Thyroid gland (tissue), 4 donors: ENCODE data around the gene FBXO17. TPM values are rescaled to one million over a fixed set of nuclear protein-coding genes. Genes with fewer than 3 reads are reported as not detected.
"Not testable (repeated sequence)": the region's sequence is repeated elsewhere in the genome, so short reads cannot be mapped to it uniquely, and the experiment has no call there.

Source experiments
- DNase-seq, 2 donors: peaks; one replicate each; pipeline ENCODE4 v3.0.0-alpha.2; 2019
- H3K27ac ChIP-seq, 3 donors: fragments of 200-600 bp; sonication (generic); 1 replicate in 2 of 3; 2 replicates in 1 of 3; pipeline ENCODE4 v1.5.1; 2016 to 2019; ENCODE audit warnings: mild to moderate bottlenecking in 1 of 3, moderate library complexity in 1 of 3
- H3K27me3 ChIP-seq: fragments of 200-600 bp; sonication (generic); one replicate; pipeline ENCODE4 v1.5.1; 2019
- H3K36me3 ChIP-seq, 2 donors: fragments of 200-600 bp; sonication (generic); one replicate each; pipeline ENCODE4 v1.5.1; 2016 to 2019
- H3K4me1 ChIP-seq, 2 donors: fragments of 200-600 bp; sonication (generic); one replicate each; pipeline ENCODE4 v1.5.1; 2017 to 2019
- H3K4me3 ChIP-seq, 3 donors: fragments of 200-600 bp; sonication (generic); replicated peaks in 1 of 3; 1 replicate in 2 of 3; 2 replicates in 1 of 3; pipeline ENCODE4 v1.5.1; 2016; ENCODE audit warnings: mild to moderate bottlenecking in 1 of 3
- H3K9me3 ChIP-seq: fragments of 200-600 bp; sonication (generic); one replicate; pipeline ENCODE4 v1.5.1; 2017
- POLR2A ChIP-seq, 2 donors: fragments of 450-650 bp; IDR thresholded peaks; one replicate each; pipeline ENCODE4 v1.6.1; 2017; ENCODE audit warnings: antibody characterized with exemption in 2 of 2, mild to moderate bottlenecking in 2 of 2, moderate library complexity in 1 of 2
- WGBS, 2 donors: methylation state at CpG; one replicate each; pipeline ENCODE4 v1.1.5; 2017; 5-methylcytosine and 5-hydroxymethylcytosine counted together
- intact Hi-C: fragments of 100-400 bp; cut with DNase I; formaldehyde crosslinking; loops from one replicate; pipeline ENCODE4 v1.15.1; 2023
- total RNA-seq, 4 donors: library from RNA; depleted of rRNA; stranded (reverse); fragments of >200 nt; gene quantifications; one replicate each; pipeline ENCODE4 v1.2.3, GENCODE V29; 2016
- TF ChIP-seq, protein P1 (sequence below), 6 experiments: fragments of 200-600 bp in 3 of 6; fragments of 450-650 bp in 3 of 6; sonication (generic) in 3 of 6; IDR thresholded peaks; one replicate each; pipeline ENCODE4 v1.5.1; 2016 to 2019; ENCODE audit warnings: antibody characterized with exemption in 6 of 6, mild to moderate bottlenecking in 2 of 6, inconsistent platforms in 1 of 6, moderate library complexity in 1 of 6

FBXO17 gene
- total RNA-seq, 4 donors from 2014 or later: 4.3 to 18.0 (median 8.1) TPM

DNA sequence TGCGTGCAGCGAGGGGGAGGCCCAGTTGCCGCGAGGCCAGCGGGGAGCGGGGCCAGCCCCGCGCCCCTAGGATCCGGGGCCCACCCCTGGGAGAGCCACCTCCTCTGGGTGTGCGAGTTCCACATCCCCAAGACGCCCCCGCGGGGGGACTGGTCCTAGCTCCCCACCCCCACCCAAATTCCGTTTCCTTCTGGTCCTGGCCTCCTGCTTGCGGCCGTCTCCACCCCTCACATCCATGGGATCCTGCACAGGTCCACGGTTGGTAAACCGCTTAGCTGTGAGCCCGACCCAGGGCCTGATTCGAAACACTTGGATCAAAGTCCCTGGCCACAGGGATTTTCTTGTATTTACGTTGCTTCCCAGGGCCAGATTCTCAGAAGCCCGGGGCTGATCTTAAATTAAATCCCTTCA lies 324 bp upstream of the FBXO17 start:
- H3K27me3 ChIP-seq: peaks cover 5% of the 10 kb centered on the region
- H3K36me3 ChIP-seq: no peaks in the 10 kb centered on the region
- no peak for DNase-seq
- H3K4me3 ChIP-seq: peak overlapping the region in 1 of 3 donors; percentile 41
- no peaks in the 10 kb centered on the region for H3K9me3 ChIP-seq
- H3K4me1 ChIP-seq: peaks cover 0 to 7% of the 10 kb centered on the region in 2 donors
- WGBS, 2 donors: 8 to 9% methylated on average over 6 to 20 of the region's 22 CpGs
- no peak for TF ChIP-seq POLR2A (IDR thresholded peaks at IDR 0.05)
- TF ChIP-seq, protein P1, sequence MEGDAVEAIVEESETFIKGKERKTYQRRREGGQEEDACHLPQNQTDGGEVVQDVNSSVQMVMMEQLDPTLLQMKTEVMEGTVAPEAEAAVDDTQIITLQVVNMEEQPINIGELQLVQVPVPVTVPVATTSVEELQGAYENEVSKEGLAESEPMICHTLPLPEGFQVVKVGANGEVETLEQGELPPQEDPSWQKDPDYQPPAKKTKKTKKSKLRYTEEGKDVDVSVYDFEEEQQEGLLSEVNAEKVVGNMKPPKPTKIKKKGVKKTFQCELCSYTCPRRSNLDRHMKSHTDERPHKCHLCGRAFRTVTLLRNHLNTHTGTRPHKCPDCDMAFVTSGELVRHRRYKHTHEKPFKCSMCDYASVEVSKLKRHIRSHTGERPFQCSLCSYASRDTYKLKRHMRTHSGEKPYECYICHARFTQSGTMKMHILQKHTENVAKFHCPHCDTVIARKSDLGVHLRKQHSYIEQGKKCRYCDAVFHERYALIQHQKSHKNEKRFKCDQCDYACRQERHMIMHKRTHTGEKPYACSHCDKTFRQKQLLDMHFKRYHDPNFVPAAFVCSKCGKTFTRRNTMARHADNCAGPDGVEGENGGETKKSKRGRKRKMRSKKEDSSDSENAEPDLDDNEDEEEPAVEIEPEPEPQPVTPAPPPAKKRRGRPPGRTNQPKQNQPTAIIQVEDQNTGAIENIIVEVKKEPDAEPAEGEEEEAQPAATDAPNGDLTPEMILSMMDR (IDR thresholded peaks at IDR 0.05): no peak
- peak overlapping the region in 2 of 3 donors; percentile 65 to 73 for H3K27ac ChIP-seq
- intact Hi-C loops: no loop called here

DNA sequence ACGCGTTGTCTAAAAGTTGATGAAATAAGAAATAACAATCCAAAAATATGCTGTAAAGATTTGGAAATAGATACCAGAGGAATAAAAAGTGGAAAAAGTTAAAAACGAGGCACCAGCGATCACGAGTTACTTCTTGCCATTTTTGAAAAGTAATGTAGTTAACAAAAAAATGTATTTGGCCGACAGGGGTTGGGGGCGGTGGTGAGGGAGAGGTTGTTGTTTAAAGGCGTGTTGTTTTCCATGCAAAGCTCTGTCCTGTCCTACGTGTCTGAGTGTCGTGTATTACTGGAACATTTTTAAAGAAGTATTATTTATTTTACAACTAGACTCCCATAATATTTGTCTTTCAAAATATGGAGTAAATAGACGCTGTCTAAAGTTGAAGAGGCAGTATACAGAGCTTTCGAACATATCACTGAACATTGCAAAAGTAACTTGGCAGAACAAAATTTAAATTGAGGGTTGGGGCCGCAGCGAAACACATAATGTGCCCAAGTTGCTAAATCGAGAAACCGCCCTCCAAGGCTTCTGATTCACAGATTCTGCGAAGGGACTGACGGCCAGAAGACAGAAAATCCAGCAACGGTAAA lies 823 bp downstream of the FBXO17 start:
- DNase-seq: peak in 1 of 2 donors; percentile 6
- 54 to 68% methylated on average over 19 of the region's 19 CpGs for WGBS, 2 donors
- TF ChIP-seq POLR2A (IDR thresholded peaks at IDR 0.05): no peak
- TF ChIP-seq, protein P1 (IDR thresholded peaks at IDR 0.05): no peak
- intact Hi-C loops: no loop called here
- H3K4me1 ChIP-seq: peaks cover 0 to 7% of the 10 kb centered on the region in 2 donors
- no peaks in the 10 kb centered on the region for H3K36me3 ChIP-seq
- peak overlapping the region in 1 of 3 donors; percentile 41 for H3K4me3 ChIP-seq
- H3K27ac ChIP-seq: peak overlapping the region in 1 of 3 donors; percentile 65
- no peaks in the 10 kb centered on the region for H3K9me3 ChIP-seq
- H3K27me3 ChIP-seq: peaks cover 5% of the 10 kb centered on the region

DNA sequence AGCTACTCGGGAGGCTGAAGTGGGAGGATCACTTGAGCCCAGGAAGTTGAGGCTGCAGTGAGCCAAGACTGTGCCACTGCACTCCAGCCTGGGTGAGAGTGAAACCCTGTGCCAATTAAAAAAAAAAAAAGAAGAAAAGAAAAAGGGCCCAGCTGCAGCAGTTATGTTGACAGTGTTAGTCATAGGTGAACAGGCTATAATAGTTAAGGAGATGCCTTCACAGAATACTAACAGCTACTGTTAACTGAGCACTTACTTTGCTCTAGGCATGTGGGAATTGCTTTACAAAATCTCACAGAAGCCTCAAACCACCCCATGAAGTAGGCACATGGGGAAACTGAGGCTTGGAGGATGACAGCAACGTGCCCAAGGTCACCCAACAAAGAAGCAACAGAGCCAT lies 3.9 kb downstream of the FBXO17 start:
- Histone ChIP-seq H3K27ac (no peak overlapping the region), H3K27me3 (peaks cover 5% of the 10 kb centered on the region), H3K9me3 (no peaks in the 10 kb centered on the region), H3K4me3 (no peak overlapping the region), H3K4me1 (peaks cover 0 to 7% of the 10 kb centered on the region in 2 donors), H3K36me3 (no peaks in the 10 kb centered on the region)
- TF ChIP-seq, protein P1 (IDR thresholded peaks at IDR 0.05): no peak
- TF ChIP-seq POLR2A (IDR thresholded peaks at IDR 0.05): no peak
- intact Hi-C loops: no loop called here
- WGBS, 2 donors: 82 to 98% methylated on average over 2 of the region's 2 CpGs
- no peak for DNase-seq

DNA sequence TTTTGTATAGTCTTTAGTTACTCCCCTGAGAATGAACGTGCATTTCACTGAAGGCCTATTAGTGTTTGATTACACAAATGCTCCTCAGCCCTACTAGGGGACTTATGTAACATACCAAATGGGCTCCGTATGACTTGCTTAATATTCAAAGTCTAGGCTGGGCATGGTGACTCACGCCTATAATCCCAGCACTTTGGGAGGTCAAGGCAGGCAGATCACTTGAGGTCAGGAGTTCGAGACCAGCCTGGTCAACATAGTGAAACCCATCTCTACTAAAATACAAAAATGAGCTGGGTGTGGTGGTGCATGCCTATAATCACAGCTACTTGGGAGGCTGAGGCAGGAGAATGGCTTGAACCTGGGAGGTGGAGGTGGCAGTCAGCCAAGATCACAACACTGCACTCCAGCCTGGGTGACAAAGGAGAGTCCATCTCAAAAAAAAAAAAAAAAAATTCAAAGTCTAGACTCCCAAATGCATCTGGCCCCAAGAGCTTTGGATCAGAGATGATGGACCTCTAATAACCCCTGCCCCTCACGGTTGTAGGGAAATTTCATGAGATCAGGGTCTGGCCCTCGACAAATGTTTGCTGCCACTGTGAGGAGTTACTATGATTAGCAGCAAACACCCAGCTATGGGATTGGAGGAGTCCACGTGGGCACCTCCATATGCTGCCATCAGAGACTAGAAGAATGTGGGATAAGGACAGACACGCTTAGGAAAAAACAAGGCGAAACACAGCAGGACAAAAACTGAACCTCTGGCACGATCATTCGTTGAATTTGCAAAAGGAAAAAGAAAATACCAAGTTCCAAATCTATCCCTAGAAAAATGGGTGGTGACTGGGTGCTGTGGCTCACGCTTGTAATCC lies 4.6 kb downstream of the FBXO17 start:
- TF ChIP-seq, protein P1 (IDR thresholded peaks at IDR 0.05): no peak
- no peak for TF ChIP-seq POLR2A (IDR thresholded peaks at IDR 0.05)
- Histone ChIP-seq H3K9me3 (no peaks in the 10 kb centered on the region), H3K4me3 (no peak overlapping the region), H3K4me1 (peaks cover 0 to 7% of the 10 kb centered on the region in 2 donors), H3K36me3 (no peaks in the 10 kb centered on the region), H3K27ac (no peak overlapping the region), H3K27me3 (peaks cover 5% of the 10 kb centered on the region)
- WGBS, 2 donors: 87 to 88% methylated on average over 12 of the region's 12 CpGs
- DNase-seq: no peak
- intact Hi-C loops: no loop called here

DNA sequence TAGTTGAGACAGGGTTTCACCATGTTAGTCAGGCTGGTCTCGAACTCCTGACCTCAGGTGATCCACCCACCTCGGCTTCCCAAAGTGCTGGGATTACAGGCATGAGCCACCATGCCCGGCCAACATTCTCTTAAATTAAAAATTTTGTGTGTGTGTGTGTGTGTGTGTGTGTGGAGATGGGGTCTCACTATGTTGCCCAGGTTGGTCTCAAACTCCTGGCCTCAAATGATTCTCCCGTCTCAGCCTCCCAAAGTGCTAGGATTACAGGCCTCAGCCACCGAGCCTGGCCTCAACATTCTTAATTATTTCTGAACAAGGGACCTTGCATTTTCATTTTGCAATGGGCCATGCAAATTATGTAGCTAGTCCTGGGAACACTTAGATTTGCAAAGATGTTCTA lies 9.4 kb downstream of the FBXO17 start:
- H3K36me3 ChIP-seq, intact Hi-C loops, H3K27ac ChIP-seq, H3K27me3 ChIP-seq, H3K9me3 ChIP-seq, H3K4me1 ChIP-seq, DNase-seq, H3K4me3 ChIP-seq: not testable (repeated sequence)
- 94 to 97% methylated on average over 5 of the region's 5 CpGs for WGBS, 2 donors
